Measurements from ENCODE around the gene CILP2.

- TF ChIP-seq CTCF (conservative IDR thresholded peaks at IDR 0.05; ENCODE audit: low read depth, low read length): no peak
- no peak for TF ChIP-seq POLR2A (IDR thresholded peaks at IDR 0.05; ENCODE audit: low read depth, low read length)
- TF ChIP-seq MXI1 (IDR thresholded peaks at IDR 0.05; ENCODE audit: borderline replicate concordance, low read depth, low read length): no peak
- TF ChIP-seq RFX5 (IDR thresholded peaks at IDR 0.05; ENCODE audit: low read depth, low read length): no peak
- no peak for TF ChIP-seq USF2 (IDR thresholded peaks at IDR 0.05; ENCODE audit: low read depth, low read length)
- no peak for TF ChIP-seq MAFK (IDR thresholded peaks at IDR 0.05; ENCODE audit: low read depth, low read length)
Measured at GRCh38 chr19:19526581-19527370, 11.3 kb upstream of the CILP2 start.

All from IMR-90 (cell line).